Activated naive CD4-positive, alpha-beta T cell treated with anti-CD3 and anti-CD28 coated beads, Interleukin-2, amount 50 U/mL, for 72 hours (primary cell): ENCODE measurements around the gene SLC28A1. TPM values are rescaled to one million over a fixed set of nuclear protein-coding genes. Genes with fewer than 3 reads are reported as not detected.
"Not testable (repeated sequence)": the region's sequence is repeated elsewhere in the genome, so short reads cannot be mapped to it uniquely, and the experiment has no call there.

ENCODE experiments used
- ATAC-seq, 2 donors: fragments of 150-1000 bp; cut with Tn5 transposase; 2 replicates each; pipeline ENCODE4 v1.10.0; 2021; ENCODE audit warnings: mild to moderate bottlenecking in 2 of 2, moderate library complexity in 2 of 2
- DNase-seq, 2 donors: peaks; one replicate each; pipeline ENCODE4 v3.0.0; 2021 to 2022; ENCODE audit warnings: low spot score in 2 of 2
- H3K27ac Mint-ChIP-seq, 2 donors: one replicate each; pipeline ENCODE4 v1.8.0; 2022; ENCODE audit warnings: mild to moderate bottlenecking in 2 of 2, mixed read lengths in 2 of 2
- H3K36me3 Mint-ChIP-seq, 2 donors: one replicate each; pipeline ENCODE4 v1.8.0; 2022; ENCODE audit warnings: mixed read lengths in 2 of 2
- H3K9me3 Mint-ChIP-seq, 2 donors: one replicate each; pipeline ENCODE4 v1.8.0; 2022; ENCODE audit warnings: mixed read lengths in 2 of 2
- total RNA-seq, 2 donors: library from RNA; stranded (reverse); gene quantifications; one replicate each; pipeline ENCODE4 v1.2.3, GENCODE V29; 2022

Gene SLC28A1
- total RNA-seq, 2 donors from 2014 or later, result 0.30 TPM; not detected in 1

DNA sequence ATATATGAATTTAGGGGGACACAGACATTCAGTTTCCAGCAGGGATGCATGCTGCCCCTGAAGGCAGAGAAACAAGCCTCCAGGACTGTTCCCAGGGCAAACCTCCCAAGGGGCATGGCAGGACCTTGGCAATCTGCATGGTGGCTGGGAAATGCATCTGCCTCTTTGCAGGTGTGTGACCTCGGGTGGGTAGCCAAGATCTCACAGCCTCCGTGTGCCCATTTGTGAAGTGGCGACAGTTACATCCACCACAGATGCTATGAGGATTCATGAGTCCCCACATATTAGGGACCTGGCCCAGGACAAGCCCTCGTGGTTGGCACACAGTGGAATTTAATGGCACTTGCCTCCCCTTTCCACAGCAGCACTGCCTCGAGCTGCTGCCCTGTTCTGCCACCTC, 29.9 kb downstream of the SLC28A1 start:
- no peak for DNase-seq
- H3K9me3 Mint-ChIP-seq, result no peaks in the 10 kb centered on the region
- no peak overlapping the region for H3K27ac Mint-ChIP-seq
- no peak for ATAC-seq
- H3K36me3 Mint-ChIP-seq, result peaks cover 0 to 5% of the 10 kb centered on the region in 2 donors

DNA sequence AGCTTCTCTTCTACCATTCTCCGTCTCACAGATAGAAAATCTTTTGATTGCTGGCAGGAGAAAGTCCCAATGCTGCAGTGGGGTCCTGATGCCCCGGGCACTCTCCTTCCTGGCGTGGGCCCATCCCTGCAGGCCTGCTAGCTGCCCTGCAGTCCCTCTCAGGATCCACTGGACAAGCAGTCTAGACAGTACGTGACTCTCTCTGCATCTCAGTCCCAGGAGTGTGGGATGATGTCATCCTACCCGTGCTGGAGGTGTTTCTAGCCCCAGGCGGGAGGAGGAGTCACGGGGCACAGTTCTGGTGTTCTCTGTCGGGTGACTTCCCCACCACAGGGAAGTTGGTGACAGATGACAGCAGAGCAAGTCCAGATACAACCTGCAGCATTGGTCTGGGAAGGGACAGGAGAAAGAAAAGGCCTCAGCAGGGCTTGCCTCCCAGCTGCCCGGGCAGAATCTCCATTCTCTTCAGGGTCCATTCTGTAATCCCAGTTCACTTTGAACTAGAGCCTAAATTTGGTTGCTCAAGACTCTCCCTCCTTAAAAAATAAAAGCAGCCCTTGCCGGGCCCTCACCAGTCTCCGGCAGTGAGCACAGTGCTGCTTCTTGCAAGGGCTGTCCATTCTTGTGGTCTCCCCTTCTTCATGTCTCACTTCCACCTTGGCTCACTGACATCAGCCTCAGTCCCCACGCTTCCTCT, 30.6 kb downstream of the SLC28A1 start:
- DNase-seq, result peak in 1 of 2 donors; percentile 59
- Mint-ChIP-seq H3K9me3 (no peaks in the 10 kb centered on the region), H3K36me3 (peaks cover 0 to 5% of the 10 kb centered on the region in 2 donors), H3K27ac (peak overlapping the region in 1 of 2 donors; percentile 94)
- ATAC-seq, result peak; percentile 88 to 98

DNA sequence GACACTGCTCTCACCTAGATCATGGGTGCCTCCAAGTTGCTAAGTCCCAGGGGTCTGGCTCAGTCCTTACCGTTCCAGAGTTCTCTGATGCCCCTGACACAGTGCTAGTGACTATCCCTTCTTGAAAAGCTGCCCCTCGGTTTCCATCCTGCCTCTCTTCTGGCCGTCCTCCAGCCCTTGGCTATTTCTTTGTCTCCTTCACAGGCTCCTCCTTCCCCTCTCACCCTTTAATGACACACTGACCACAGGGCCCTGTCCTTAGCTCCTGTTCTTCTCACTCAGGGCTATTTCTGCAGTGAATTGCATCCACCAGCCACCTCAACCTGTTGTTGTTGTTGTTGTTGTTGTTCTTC, 31.1 kb downstream of the SLC28A1 start:
- Mint-ChIP-seq H3K9me3 (no peaks in the 10 kb centered on the region), H3K27ac (peak overlapping the region in 1 of 2 donors; percentile 79), H3K36me3 (peaks cover 0 to 5% of the 10 kb centered on the region in 2 donors)
- DNase-seq (no peak), ATAC-seq (no peak)

DNA sequence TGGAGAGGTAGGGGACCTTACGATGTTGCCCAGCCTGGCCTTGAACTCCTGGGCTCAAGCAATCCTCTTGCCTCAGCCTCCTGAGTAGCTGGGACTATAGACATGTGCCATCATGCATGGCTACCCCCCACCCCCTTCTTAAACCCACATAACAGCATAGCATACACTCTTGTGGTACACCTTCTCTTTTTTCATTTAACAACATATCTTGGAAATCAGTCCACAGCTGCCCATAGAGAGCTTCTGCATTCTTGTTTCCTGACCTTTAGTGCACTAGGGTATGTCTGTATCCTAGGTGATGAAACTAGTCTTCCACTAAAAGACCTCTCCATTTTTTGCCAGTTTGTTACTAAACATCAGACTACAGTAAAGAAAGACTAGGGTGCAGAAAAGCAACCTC, 33.0 kb downstream of the SLC28A1 start:
- H3K36me3 Mint-ChIP-seq, result peaks cover 0 to 5% of the 10 kb centered on the region in 2 donors
- H3K27ac Mint-ChIP-seq, result no peak overlapping the region
- ATAC-seq (no peak), DNase-seq (no peak)
- no peaks in the 10 kb centered on the region for H3K9me3 Mint-ChIP-seq

DNA sequence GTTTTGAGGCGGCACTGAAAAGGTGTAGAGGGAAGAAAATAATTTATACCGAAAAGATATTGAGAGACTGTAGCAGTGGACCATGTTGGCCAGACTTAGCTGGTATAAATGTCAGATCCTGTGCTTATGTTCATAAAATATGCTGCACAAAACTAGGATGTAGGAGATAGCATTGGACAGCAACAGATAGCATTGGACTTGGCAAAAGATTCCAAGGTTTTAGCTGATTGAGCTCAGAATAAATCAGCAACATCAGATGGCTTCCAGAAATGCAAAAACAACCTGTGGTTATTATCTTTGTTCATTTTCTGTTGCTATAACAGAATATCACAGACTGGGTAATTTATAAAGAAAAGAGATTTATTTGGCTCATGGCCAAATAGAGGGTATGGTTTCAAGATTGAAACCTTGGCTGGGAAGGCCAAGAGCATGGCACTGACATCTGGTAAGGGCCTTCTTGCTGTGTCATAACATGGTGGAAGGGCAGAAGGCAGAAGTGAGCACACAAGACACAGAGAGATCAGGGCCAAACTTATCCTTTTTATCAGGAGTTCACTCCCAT, 34.7 kb downstream of the SLC28A1 start:
- Mint-ChIP-seq H3K36me3 (peaks cover 0 to 5% of the 10 kb centered on the region in 2 donors), H3K9me3 (no peaks in the 10 kb centered on the region), H3K27ac (no peak overlapping the region)
- ATAC-seq (no peak), DNase-seq (no peak)

DNA sequence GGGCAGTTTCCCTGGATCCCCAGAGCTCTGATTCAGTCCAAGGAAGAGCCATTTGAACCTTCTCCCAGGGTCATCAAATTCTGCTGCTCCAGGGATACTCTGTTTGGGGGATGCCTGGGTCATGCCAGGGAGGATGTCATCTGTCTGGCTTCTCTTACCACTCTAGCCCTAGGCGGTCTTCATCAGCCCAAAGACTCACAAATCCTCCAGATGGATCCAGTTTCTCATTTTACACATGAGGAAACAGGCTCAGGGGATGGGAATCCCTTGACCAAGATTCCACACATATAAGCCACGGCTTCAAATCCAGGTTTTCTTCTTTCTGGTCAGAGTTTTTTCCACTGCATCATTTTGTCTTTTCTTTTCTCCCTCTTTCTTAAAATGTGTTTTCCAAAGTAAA, 36.7 kb downstream of the SLC28A1 start:
- no peak for DNase-seq
- no peak for ATAC-seq
- no peaks in the 10 kb centered on the region for H3K9me3 Mint-ChIP-seq
- H3K36me3 Mint-ChIP-seq, result no peaks in the 10 kb centered on the region
- H3K27ac Mint-ChIP-seq, result peak overlapping the region in 1 of 2 donors; percentile 14

DNA sequence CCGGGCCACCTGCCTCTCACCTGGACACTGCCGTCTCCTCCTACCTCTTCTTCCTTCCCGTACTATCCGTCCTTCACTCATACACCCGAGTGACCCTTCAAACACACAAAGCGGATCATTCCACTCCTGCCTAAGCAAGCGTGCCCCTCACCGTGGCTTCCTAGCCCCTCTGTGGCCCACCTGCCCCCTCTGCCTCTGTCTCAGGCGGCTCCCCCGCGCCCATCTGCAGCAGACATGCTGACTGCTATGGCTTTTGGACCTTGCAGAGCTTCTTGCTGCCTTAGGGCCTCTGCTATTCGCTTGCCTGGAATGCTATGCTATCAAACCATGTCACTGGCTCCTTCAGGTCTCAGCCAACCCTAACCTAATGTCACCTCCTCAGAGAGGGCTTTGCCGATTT, 38.1 kb downstream of the SLC28A1 start:
- peak overlapping the region in 1 of 2 donors; percentile 47 for H3K27ac Mint-ChIP-seq
- no peaks in the 10 kb centered on the region for H3K36me3 Mint-ChIP-seq
- DNase-seq (no peak), ATAC-seq (no peak)
- H3K9me3 Mint-ChIP-seq, result no peaks in the 10 kb centered on the region

DNA sequence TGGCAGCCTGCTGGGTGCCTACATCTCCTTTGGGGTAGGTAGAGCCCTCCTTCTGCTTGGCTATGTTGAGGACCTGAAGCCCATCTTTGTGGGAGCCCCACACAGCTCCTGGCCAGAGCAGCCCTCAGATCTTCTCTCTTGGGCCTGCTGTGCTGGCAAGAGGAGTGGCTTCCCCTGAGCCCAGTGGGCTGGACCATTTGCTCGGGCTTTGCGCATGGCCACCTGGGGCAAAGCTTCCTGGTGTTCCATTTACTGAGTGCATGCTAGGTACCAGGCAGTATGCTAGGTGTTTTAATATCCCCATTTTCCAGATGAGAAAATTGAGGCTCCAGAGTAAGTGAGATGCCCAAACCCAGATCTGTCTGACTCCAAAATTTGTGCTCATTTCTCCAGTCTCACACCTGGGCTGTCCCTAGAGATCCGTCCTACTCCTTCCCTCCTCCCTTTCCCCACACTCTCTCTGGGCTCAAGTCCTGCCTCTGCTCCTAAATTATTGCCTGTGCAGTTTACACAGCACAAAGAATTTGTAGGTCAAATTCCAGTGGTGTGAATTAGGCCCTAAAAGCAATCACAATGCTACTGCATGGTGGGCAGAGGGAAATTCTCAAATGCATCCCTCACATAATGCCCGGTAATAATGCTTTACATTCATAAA, 39.7 kb downstream of the SLC28A1 start:
- ATAC-seq (no peak), DNase-seq (no peak)
- no peak overlapping the region for H3K27ac Mint-ChIP-seq
- no peaks in the 10 kb centered on the region for H3K9me3 Mint-ChIP-seq
- no peaks in the 10 kb centered on the region for H3K36me3 Mint-ChIP-seq

DNA sequence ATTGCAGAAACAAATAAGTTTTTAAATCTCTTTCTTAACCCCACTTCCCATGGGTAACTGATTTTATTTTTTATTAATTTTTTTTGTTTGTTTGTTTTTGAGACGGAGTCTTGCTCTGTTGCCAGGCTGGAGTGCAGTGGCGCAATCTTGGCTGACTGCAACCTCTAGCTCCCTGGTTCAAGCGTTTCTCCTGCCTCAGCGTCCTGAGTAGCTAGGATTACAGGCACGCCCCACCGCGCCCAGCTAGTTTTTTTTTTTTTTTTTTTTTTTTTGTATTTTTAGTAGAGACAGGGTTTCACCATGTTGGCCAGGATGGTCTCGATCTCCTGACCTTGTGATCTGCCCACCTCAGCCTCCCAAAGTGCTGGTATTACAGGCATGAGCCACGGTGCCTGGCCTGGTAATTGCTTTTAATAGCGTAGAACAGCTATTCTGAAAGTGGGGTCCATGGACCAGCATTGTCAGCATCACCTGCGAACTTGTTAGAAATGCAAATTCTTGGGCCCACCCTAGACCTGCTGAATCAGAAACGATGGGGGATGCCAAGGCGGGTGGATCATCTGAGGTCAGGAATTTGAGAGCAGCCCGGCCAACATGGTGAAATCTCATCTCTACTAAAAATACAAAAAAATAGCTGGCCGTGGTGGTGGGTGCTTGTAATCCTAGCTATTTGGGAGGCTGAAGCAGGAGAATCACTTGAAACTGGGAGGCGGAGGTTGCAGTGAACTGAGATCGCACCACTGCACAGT, 40.5 kb downstream of the SLC28A1 start:
- H3K27ac Mint-ChIP-seq, H3K36me3 Mint-ChIP-seq, H3K9me3 Mint-ChIP-seq, DNase-seq, ATAC-seq: not testable (repeated sequence)

DNA sequence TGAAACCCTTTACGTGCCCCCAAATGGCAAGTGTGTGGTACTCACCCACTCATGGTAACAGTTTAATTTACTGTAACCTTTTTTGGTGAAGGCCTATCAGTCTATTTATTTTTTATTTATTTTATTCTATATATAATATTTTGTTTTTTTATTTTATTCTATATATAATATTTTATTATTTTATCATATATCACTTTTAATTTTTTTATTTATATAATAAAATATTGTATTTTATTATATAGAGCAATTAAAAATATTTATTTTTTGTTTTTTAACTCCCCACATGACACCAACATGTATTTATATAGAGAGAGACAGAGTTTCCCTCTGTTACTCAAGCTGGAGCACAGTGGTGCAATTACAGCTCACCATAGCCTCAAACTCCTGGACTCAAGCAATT, 41.4 kb downstream of the SLC28A1 start:
- no peak for ATAC-seq
- H3K9me3 Mint-ChIP-seq, result no peaks in the 10 kb centered on the region
- no peak for DNase-seq
- H3K27ac Mint-ChIP-seq, result no peak overlapping the region
- H3K36me3 Mint-ChIP-seq, result no peaks in the 10 kb centered on the region

DNA sequence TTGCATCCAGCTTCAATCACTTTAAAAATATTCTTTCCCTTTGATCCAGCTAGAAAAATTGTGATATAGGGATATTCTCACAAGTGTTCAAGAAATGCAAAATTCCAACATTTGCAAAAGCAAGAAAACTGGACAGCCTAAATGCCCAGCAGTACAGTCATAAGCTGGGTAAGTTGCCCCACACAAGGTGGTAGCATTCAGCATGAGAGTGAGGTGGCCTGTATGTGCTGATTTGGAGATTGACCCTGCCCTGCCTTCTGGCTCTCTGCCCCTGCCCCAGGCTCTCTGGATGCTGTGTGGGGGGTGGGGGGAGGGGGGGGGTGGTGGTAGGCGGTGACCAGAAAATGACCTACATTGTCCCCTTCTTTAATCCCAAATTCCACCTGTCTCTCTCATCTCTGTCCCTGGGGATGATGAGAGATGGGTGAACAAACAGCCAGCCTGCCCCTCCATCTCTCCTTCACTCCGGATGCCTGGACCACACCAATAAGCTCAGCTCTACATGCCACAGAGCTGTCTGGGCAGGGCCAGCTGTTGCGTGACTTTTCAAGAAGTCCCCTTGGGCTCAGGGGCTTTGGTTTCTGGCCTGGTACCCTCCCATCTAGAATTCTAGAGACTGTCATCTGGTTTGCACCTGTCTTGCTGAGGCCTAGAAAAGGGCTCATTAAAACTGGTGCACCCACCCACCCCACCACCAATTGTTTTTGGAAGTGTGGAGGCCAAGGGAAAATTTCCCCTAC, 42.2 kb downstream of the SLC28A1 start:
- Mint-ChIP-seq H3K36me3 (no peaks in the 10 kb centered on the region), H3K9me3 (no peaks in the 10 kb centered on the region), H3K27ac (no peak overlapping the region)
- DNase-seq (no peak), ATAC-seq (no peak)

DNA sequence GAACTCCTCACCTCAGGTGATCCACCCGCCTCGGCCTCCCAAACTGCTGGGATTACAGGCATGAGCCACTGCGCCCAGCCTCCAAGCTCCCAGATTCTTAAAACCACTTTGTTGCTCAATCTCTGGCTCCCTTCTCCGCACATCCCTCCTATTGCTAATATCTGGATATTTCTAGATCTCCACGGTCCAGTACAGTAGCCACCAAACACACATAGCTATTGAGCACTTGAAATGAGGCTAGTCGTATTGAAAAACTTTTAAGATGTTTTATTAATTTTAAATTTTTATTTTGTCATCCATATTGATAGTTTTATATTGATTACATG, 44.3 kb downstream of the SLC28A1 start:
- no peaks in the 10 kb centered on the region for H3K9me3 Mint-ChIP-seq
- ATAC-seq, result no peak

DNA sequence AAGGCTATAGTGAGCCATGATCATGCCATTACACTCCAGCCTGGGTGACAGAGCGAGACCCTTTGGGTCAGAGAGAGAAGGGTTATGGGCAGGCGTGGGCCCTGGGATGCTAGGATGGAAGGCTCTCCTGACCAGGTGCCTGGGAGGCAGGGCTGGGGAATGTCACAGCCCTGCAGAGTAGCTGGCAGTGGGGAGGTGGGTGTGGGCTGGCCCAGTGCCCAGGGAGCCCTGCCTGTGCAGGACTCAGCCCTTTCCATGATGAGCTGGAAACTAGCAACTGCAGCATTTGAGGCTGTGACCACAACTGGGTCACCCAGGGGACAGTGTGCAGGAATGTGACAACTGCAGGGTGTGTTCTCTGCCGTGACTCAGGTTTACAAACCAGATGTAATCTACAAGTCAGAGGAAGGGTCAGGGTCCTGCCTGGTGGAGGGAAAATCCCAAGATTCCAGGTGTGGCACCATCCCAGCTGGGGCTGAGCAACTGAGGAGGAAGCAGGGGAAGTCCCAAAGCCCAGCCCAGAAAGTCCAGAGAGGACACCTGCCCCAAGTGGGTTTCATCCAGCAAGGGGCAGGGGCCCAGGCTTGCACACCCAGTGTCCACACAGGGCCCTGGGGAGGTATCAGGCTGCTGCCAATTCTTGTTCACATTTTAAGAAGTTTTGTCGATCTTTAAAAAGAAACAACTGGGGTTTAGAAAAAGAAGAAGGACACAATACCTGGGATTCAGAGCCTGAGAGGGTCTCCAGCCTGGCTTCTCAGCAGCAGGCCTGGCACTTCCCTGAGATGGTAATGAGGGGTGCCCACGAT, 45.5 kb downstream of the SLC28A1 start:
- peak overlapping the region; percentile 36 to 51 for H3K27ac Mint-ChIP-seq
- H3K9me3 Mint-ChIP-seq, result no peaks in the 10 kb centered on the region
- ATAC-seq (peak in 1 of 2 donors; percentile 72), DNase-seq (no peak)
- H3K36me3 Mint-ChIP-seq, result no peaks in the 10 kb centered on the region

More for the DNA sequence above, 44.3 kb downstream of the SLC28A1 start:
- H3K27ac Mint-ChIP-seq, result peak overlapping the region in 1 of 2 donors; percentile 86
- no peak for DNase-seq
- no peaks in the 10 kb centered on the region for H3K36me3 Mint-ChIP-seq

DNA sequence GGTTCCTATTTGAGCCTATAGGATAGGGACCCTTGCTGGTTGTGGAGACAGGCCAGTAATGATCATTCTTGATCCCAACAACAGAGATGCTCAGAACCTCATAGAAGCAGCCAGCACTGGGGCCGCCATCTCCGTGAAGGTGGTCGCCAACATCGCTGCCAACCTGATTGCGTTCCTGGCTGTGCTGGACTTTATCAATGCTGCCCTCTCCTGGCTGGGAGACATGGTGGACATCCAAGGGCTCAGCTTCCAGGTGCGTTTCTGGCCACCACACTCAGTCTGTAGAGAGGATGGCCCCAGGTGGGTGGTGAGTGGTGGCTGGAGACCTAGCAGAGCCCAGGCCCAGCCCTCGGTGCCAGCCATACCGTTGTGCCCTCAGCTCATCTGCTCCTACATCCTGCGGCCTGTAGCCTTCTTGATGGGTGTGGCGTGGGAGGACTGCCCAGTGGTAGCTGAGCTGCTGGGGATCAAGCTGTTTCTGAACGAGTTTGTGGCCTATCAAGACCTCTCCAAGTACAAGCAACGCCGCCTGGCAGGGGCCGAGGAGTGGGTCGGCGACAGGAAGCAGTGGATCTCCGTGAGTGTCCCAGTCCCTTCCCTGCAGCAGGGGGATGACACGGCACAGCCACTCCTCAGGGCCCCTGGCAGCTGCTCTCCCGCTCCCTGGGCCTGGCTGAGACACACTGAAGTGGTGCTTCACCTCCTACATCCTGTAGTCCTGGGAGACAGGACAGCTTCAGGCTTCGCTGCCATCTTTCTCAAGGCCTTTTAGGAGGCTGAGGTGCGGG, 50.7 kb downstream of the SLC28A1 start:
- ATAC-seq, result no peak
- Mint-ChIP-seq H3K36me3 (no peaks in the 10 kb centered on the region), H3K9me3 (no peaks in the 10 kb centered on the region), H3K27ac (no peak overlapping the region)
- no peak for DNase-seq

DNA sequence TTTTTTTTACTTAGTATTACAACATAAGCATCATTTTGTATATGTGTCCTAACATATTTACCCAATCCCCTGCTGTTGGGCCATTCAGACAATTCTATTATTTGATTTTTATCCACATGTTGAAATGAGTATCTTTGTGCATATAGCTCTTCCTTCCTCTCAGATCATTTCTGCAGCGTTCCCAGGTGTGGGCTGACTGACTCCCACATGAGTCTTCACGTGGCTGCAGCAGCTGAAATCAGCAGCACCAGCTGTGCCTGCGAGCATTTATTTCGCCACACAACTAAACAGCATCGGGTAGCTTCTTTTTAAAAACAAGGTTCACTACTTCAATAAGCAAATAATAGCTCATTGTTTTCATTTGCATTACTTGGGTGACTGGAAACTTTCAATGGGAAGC, 52.7 kb downstream of the SLC28A1 start:
- Mint-ChIP-seq H3K27ac (no peak overlapping the region), H3K36me3 (no peaks in the 10 kb centered on the region), H3K9me3 (no peaks in the 10 kb centered on the region)
- DNase-seq (no peak), ATAC-seq (no peak)
